ENCODE results near the gene RIN2.

Gene RIN2

GRCh38 chr20:19742974-19743639 is 15.0 kb upstream of the RIN2 start:
- DNase-seq (ENCODE audit: low spot score), result no peak

GRCh38 chr20:19743640-19743995 is 14.4 kb upstream of the RIN2 start:
- in situ Hi-C loops (cut with MboI; ENCODE audit: low sequenced_read_pairs, unreplicated experiment), result no loop called here
- DNase-seq (ENCODE audit: low spot score), result no peak

More at GRCh38 chr20:19742974-19743639, 15.0 kb upstream of the RIN2 start:
- in situ Hi-C loops (cut with MboI; ENCODE audit: low sequenced_read_pairs, unreplicated experiment), result no loop called here
- no peak for TF ChIP-seq CTCF (IDR thresholded peaks at IDR 0.05; ENCODE audit: borderline replicate concordance, control extremely low read depth, extremely low read depth, insufficient read depth, missing control alignments)

DNA sequence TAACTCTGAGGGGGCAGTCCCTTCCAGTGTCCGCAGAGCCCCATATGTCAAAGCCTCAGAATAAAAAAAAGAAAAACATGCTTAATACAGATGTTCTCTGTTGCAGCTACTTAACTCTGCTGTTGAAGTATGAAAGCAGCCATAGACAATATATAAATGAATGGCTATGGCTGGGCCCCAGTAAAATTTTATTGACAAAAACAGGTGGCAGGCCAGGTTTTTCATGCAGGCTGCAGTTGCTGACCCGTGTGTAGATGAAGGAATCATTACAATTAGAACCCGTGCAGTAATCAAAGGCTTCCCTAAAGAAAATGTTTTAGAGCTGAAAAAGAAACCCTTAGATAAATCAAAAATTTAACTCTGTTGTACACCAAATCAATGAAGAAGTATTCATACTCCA is 13.0 kb upstream of the RIN2 start:
- DNase-seq (ENCODE audit: low spot score), result no peak
- in situ Hi-C loops (cut with MboI; ENCODE audit: low sequenced_read_pairs, unreplicated experiment), result no loop called here
- TF ChIP-seq CTCF (IDR thresholded peaks at IDR 0.05; ENCODE audit: borderline replicate concordance, control extremely low read depth, extremely low read depth, insufficient read depth, missing control alignments), result no peak

More at GRCh38 chr20:19743640-19743995, 14.4 kb upstream of the RIN2 start:
- no peak for TF ChIP-seq CTCF (IDR thresholded peaks at IDR 0.05; ENCODE audit: borderline replicate concordance, control extremely low read depth, extremely low read depth, insufficient read depth, missing control alignments)

DNA sequence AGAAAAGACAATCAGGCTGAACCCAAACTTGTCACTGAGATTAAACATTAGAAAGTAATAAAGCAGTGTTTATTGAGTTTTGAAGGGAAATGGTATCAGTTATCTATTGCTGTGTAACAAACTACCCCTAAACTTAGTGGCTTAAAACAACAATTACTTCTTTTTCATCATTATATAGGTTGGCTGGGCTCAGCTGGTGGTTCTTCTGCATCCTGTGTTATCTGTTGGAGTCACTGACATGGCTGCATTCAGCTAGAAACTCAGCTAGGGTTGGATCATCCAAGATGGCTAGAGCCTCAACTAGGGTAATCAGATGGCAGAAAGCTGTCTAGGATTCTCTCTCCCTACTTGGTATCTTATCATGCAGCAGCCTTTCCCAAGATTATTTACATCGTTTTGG is 12.5 kb upstream of the RIN2 start:
- in situ Hi-C loops (cut with MboI; ENCODE audit: low sequenced_read_pairs, unreplicated experiment), result no loop called here
- no peak for DNase-seq (ENCODE audit: low spot score)
- no peak for TF ChIP-seq CTCF (IDR thresholded peaks at IDR 0.05; ENCODE audit: borderline replicate concordance, control extremely low read depth, extremely low read depth, insufficient read depth, missing control alignments)

DNA sequence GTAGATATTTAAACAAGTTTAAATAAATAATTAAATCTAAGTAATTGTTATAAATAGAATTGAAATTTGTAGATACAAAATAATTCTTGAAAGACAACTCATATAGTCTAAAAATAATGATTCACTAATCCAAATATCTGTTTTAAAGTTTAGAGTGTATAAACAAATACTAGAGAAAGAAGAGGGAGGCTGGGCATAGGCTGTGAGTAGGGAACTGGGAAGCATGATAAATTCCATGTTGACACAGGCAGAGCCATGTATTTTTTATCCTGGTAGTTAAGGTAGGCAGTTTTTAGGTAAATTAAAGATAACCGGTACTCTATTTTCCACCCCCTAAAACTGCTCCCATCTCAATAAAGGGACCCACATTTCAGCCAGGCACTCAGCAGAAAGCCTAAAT is 11.7 kb upstream of the RIN2 start:
- in situ Hi-C loops (cut with MboI; ENCODE audit: low sequenced_read_pairs, unreplicated experiment), result no loop called here
- DNase-seq (ENCODE audit: low spot score), result no peak
- TF ChIP-seq CTCF (IDR thresholded peaks at IDR 0.05; ENCODE audit: borderline replicate concordance, control extremely low read depth, extremely low read depth, insufficient read depth, missing control alignments), result no peak

DNA sequence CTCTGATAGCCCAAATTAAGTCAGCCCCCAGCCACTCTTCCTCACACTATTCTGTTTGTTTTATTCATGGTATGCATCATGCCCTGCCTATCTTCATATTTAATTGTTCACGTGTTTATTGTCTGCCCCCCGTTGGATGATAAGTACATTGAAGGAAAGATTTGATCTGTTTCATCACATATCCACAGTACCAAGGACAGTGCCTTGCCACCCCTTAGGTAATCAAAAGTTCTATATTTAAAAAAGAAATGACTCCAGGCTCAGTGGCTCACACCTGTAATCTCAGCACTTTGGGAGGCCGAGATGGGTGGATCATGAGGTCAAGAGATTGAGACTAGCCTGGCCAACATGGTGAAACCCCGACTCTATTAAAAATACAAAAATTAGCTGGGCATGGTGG is 10.2 kb upstream of the RIN2 start:
- no peak for TF ChIP-seq CTCF (IDR thresholded peaks at IDR 0.05; ENCODE audit: borderline replicate concordance, control extremely low read depth, extremely low read depth, insufficient read depth, missing control alignments)
- in situ Hi-C loops (cut with MboI; ENCODE audit: low sequenced_read_pairs, unreplicated experiment), result no loop called here
- DNase-seq (ENCODE audit: low spot score), result no peak

Data from GM13976 (cell line).